Inflammatory macrophage treated with lipopolysaccharide for 4 hours (primary cell): Measurements from ENCODE around the gene PRR5.
"Not testable (repeated sequence)": the region's sequence is repeated elsewhere in the genome, so short reads cannot be mapped to it uniquely, and the experiment has no call there.

Experiments
- DNase-seq: peaks from one replicate; pipeline ENCODE4 v3.0.0-alpha.2; 2020

PRR5 gene

DNA sequence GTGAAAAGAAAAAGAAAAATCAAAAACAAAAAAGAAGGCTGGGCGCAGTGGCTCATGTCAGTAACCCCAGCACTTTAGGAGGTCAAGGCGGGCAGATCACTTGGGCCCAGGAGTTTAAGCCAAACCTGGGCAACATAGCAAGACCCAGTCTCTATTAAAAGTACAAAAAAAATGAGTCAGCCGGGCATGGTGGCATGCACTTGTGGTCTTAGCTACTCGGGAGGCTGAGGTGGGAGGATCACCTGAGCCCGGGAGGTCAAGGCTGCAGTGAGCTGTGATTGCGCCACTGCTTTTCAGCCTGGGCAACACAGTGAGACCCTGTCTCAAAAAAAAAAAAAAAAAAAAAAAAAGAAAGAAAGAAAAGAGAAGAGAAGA is 26.0 kb upstream of the PRR5 start:
- DNase-seq = not testable (repeated sequence)

DNA sequence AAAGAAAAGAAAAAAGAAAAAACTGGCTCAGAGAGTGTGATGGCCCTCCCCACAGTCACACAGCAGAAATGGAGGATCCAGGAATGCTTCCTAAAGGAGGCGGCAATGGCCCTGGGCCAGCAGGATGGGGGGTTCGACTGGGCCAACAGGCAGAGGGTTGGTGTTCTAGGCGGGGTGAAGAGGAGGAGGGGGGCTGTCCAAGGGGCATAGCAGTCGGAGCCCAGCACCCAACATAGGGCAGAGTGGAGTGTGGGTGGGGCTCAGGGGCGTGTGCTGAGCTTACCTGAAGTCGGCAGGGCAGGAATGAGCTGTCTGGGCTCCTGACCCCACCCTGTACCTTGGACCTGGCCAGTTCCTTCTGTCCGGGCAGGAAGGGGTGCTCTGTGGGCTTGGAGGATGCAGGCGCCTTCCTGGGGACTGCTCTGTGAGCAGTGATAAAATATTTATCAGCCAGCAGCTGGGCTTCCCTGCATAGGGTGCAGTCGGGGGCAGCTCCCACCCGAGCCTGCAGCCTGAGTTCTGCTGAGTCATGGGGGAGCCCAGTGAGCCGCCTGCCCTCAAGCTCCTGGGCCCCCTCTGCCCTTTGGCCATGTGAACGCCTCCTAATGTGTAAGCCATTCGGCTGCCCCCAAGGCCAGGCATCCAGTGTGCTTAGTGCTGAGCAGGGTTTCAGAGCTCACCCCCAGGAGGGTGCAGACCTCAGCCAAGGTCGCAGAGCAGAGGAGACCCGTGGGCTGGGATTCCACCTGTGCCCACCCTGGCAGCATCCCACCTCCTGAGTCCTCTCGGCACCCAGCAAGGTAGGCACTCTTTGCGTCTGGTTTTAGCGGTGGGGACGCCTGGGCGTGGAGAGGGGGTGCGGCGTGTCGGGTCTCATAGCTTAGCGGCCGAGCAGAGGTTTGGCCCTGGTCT is 25.3 kb upstream of the PRR5 start:
- DNase-seq = no peak

DNA sequence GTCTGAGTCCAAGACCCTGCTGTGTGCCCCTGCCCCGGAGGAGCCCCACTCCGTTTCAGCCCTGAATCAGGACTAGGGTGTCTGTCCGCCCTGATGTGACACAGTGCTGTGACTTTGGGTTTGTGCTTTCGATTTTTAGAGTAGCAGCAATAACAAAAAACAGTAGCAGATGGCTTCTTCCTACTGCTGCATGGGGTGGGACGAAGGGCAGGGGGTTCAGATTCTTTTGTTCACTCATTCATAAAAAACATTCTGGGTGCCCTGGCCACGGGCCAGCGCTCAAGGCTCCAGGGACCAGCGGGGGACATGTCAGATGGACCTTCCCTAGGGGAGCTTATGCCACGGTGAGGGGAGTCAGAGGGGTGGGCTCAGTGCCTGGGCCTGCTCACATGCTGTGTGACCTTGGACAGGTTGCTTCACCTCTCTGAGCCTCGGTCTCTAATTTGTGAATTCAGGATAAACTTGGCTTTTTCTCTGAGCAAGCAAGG is 24.6 kb upstream of the PRR5 start:
- DNase-seq = no peak

DNA sequence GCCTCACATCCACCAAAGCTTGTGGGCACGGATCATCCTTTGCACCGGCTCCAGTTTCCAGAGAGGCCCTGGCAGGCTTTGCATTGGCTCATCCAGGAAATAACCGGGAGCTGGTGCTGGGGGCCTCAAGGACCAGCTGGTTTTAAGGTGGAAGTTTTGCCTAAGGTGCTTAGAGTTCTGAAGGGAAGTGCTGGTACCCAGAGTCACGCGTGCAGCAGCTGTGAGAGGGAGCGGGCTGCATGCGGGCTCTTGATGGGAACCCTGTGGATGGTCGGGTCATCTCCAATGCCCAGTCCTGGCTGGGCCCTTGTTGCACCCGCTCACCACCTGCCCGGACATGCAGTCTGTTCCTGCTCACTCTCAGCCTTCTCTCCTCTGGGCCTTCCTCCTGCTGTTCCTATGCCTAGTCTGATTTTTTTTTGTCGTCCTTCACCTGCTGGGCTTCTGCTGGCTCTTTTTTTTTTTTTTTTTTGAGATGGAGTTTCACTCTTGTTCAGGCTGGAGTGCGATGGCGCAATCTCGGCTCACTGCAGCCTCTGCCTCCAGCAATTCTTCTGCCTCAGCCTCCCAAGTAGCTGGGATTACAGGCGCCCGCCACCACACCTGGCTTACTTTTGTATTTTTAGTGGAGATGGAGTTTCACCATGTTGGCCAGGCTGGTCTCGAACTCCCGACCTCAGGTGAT is 24.0 kb upstream of the PRR5 start:
- DNase-seq = no peak

DNA sequence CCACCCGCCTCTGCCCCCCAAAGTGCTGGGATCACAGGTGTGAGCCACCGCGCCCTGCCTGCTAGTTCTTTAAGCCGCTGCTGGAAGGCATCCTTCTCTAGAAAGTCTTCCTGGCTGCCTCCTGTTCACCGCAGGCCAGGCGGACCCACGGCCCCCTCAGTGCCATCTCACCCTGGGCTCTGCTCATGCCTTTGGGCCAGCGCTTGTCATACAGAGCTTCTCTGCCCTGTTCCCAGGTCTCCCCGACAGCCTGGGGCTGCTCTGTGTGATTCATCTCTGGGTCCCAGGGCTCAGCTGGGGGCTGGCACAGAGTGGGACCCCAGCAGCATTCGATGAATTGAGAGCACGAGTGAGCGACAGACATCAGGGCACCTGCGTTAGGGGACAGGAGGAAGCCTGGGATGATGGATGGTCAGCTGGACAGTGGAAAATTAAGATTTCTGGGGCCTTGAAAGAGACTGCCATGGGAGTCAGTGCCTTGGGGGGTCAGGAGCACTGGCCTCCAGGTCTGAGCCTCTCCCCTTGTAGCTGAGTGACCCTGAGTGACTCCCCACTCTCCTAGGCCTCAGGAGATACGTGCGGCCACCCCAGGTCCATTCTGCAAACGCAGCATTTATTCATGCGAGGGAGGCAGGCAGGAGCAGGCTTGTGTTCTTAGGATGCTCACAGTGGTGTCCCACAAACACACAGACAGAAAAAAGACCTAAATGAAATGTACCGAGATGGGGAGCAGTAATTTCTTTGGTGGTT is 23.3 kb upstream of the PRR5 start:
- no peak for DNase-seq

DNA sequence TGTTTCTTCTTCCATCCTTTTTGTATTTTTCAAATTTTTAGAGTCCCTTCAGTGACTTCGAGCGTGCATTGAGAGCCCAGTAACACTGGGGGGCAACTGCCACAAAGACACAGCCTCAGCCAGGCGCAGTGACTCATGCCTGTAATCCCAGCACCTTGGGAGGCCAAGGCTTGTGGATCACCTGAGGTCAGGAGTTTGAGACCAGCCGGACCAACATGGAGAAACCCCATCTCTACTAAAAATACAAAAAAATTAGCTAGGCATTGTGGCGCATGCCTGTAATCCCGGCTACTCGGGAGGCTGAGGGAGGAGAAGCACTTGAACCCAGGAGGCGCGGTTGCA is 22.7 kb upstream of the PRR5 start:
- not testable (repeated sequence) for DNase-seq

DNA sequence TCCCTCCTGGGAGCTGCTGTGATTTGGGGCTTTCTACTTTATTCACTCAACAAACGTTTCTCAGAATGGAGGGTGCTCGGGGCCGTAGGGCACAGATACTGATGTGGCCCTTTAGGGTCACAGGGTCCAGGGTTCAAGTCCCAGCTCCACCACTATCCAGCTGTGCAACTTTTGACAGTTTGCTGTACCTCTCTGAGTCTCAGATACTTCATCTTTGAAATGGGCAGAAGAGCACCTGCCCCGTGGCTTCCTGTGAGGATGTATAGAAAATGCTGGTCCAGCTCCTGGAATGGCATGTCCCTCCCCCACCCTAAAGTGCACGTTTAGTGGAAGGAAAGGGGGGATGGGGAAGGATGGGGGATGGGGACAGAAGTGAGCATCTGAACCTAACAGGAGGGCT is 21.9 kb upstream of the PRR5 start:
- no peak for DNase-seq

DNA sequence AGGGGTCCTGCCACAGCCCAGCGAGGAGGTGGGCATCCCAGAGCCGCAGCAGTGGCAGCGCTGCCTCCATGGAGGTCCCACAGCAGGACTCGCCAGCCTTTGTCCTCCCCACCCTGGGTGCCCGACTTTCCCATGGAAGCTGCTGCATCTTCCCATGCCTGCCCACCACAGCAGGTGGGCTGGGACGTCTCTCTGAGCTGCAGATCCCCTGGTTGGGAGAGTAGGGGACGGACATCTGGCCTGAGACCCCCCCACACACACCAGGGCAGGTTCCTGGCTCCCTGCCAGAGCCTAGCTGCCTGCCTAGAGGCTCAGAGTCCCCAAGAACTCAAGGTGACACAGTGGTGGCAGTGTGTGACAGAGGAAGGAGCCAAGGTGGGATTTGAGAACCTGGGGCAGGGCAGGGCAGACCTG is 21.5 kb upstream of the PRR5 start:
- DNase-seq = no peak

DNA sequence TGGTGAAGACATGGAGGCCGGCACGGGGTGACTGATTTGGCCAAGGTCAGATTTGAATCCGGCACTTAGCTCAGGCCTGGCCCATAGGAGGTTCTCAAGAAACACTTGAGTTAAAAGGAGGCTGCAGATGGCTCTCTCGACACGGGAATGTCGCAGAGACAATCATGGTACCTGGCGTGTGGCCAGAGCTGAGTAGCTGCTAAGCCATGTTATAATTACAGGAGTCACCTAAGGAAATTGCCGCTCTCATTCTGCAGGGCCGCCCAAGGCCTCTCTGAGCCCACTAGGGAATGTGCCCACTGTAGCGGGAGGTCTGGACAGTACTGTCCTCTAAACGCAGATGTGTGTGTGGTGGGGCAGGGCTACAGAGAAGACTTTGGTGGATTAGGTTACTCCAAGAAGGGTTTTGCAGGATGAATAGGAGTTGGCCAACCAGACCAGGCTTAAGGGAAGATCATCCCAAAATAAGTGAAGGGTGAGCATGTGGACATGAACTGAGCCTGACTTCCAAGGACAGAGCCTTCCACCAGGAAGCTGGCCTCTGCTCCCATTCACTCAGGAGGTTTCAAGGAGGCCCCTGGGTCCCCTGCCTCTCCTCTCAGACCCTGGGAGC is 19.3 kb upstream of the PRR5 start:
- DNase-seq = no peak

DNA sequence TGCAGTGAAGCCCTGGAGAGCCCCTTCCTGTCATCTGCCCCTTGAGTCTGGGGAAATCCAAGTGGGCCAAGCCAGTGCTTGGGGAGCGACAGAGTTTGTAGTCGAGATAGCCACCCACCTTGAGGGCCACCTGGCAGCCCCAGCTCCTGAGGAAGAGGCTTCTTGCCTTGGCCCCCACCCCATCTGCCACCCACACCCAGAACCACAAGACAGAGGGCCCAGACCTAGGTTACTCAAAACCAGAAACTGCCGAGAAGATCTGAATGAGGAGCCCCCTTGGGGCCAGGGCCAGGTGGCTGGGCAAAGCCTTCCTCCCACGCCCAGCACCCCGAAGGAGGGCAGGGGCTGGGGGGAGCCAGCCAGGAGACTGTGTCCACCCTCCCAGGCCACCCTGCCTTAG is 18.8 kb upstream of the PRR5 start:
- DNase-seq = no peak

DNA sequence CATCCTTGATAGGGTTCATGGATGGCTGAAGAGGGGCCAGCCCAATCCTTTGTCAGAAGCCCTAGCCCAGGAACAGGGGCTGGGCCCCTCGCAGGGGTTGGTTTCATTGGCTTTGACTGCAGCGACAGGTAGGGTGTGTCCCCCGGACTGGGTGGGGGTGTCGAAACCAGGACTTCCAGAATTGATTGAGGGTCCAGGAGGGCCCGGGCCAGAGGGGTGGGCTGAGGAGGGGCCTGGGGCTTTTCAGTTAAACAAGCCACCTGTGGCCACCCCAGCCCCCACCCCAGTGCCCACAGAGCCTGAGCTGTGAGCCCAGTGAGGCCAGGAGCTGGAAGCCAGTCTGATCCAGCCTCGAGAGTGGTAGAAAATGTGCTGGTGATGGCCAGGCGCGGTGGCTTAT is 18.1 kb upstream of the PRR5 start:
- DNase-seq = no peak

DNA sequence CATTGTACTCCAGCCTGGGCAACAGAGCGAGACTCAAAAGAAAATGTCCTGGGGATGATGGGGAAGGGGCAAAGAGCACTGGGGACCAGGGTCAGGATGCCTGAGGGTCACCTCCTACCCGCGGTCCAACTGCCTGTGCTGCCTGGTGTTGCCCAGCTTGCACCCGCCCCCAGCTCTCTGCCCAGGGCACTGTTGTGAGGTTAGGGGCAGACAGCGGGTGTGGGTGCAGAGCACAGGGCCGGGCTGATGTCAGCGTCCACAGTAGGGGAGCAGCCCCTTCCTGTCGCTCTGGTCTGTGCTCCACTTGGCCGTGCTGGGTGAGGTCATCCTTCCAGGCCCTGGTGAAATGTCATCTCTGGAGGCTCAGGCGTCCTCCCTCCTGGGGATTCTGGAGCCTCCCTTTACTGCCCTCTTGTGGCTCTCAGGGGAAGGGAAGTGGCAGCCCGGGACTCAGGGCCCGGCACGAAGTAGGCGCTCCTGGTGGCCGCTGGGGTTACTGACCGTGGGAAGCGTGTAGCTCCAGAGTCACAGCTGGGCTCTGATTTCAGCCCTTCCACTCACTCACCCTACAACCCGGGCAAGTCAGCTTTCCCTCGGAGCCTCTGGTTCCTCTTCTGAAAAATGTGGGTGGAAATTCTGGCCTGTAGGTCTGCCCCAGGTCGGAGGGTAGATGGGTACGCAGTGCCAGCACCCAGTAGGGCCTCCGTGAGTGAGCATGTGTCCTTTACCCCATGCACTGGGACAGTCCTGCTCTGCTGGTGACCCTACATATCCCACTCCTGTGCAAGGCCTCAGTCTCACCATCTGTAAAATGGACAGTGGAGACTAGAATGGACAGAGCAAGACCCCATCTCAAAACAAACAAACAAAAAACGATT is 17.3 kb upstream of the PRR5 start:
- peak; percentile 98 for DNase-seq

DNA sequence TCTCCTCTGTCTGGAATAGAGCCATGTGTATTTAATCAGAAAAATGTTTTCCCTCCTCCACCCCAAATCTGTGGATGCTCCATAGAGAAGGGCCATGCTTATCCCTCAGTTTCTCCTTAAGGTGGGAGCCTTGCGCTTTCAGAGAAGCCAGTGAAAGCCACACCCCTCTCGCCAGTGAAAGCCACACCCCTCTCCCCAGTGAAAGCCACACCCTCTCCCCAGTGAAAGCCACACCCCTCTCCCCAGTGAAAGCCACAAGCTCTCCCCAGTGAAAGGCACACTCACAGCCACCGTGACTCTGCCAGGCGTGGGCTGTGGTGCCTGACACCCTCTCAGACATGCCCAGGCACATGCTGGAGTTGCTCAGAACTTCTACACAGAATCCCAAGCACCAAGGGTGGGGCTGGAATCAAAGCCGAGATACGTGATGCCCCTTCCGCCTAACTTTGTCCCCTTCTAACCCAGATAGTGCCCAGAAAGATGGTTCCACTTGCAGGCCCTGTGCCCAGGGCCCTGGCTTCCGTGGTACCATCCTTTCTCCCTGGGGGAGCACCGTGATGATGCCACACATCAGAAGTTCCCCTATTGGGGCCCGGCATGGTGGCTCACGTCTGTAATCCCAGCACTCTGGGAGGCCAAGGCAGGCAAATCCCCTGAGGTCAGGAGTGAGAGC is 16.5 kb upstream of the PRR5 start:
- peak; percentile 84 for DNase-seq

DNA sequence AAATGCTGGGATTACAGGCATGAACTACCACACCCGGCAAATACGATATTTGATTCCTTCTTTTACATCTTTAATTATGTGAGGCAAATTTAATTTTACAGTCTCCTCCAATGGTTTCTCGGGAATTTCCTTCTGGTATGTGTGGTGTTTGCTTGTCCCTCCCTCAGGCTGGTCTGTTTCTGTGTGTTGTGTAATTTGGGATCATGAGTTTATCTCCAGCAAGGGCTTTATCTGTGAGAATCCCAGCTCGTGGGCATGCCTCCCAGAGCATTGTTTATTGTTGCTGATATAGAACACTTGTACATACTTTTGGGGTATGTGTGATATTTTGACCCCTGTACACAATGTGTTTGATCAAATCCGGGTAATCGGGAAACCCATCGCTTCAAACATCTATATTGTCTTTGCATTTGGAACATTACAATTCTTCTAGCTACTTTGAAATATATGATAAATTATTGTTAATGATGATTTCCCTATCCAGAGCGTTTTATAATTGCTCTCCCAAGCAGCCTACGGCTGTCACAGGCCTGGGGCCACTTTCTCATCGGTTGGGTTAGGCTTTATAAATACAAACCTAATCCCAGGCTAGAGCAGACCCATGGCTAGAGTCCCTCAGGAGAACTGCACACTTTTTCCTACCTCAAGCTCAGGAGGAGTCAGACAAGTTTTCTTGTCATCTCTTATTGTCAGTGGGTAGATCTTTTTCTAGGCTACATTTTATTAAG is 15.0 kb upstream of the PRR5 start:
- DNase-seq = no peak

DNA sequence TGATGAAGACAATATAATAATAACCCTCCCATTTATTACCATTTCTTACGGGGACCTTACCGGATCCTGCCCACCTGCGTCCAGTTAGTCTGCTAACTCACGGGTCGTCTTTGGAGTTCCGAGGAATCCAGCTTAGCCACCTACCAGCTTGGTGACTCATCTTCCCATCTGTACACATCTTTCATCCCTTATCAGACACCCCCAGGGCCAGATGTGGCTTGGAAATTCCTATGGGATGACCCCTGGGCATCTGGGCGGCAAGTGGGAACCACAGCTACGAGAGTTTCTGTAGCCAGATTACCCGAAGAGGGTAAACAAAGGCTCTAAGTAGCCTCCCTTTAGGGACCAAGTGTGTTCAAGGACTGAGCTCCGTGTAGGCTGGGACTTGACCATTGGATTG is 12.8 kb upstream of the PRR5 start:
- no peak for DNase-seq

DNA sequence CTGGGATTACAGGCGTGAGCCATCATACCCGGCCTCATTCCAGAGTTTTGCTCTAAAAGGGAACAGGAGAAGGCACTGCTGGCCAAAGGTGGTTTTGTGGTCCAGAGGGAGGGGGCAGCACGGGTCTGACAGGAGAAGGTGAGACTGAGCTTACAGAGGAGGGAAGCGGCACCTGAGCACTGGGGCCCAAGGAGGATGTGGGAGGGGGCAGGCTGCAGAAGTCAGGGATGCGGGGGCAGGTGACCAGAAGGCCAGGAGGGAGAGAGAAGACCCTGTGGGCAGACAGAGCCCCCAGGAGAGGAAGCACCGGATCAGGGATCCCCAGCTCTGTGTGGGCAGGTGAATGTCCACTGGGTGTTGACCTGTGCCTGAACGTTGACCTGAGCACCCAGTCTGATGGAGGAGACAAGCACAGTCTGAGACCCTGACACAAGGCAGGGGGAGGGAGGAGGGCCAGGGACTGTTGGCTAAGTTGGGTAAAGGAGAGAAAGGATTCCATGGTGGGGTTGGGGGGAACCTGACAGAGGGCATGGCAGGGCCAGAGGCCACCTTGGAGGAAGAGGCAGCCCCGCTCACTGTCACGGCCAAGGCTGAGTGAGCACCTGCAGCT is 12.0 kb upstream of the PRR5 start:
- no peak for DNase-seq

DNA sequence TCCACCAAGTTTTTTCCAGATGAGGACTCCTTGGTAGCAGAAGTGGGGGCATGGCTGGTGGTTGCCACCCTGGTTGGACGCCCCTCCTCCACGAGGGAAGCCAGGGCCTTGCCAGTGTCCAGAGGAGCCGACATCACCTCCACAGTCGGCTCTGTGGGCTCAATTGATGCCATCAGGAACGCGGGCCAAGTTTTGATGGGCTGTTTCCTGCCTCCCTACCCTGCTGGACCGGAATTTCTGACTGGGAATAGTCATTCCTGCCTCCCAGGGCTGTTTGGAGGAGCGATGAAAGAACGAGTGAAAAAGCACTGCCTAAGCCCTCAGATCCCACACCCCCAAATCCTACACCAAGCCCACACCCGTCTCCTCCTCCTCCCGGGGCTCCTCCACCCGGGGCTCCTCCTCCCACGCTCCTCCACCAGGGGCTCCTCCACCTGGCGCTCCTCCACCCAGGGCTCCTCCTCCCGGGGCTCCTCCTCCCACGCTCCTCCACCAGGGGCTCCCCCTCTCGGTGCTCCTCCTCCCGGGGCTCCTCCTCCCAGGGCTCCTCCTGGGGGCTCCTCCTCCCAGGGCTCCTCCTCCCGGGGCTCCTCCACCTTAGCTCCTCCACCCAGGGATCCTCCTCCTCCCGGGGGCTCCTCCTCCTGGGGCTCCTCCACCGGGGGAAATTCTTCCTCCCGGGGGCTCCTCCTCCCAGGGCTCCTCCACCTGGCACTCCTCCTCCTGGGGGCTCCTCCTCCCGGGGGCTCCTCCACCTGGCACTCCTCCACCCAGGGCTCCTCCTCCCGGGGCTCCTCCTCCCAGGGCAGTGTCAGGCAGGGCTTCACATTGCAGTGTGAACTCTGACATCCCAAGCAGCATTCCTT is 10.0 kb upstream of the PRR5 start:
- no peak for DNase-seq

DNA sequence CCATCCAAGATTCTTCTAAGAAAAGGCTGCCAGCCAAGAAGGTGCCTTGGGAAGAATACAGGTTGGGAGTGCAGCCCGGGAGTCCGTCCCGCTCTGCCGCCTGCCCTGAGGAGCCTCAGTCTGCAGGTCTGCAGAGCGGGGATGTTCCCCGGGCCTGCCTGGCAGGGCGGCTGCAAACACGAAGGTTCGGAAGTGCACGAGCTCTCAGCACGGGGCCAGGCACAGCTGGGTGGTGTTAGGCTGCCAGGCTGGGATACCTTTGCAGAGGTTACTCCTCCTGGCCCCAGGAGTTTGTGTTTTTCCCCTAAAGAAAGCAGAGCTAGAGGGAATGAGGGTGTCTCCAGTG is 9.4 kb upstream of the PRR5 start:
- no peak for DNase-seq

DNA sequence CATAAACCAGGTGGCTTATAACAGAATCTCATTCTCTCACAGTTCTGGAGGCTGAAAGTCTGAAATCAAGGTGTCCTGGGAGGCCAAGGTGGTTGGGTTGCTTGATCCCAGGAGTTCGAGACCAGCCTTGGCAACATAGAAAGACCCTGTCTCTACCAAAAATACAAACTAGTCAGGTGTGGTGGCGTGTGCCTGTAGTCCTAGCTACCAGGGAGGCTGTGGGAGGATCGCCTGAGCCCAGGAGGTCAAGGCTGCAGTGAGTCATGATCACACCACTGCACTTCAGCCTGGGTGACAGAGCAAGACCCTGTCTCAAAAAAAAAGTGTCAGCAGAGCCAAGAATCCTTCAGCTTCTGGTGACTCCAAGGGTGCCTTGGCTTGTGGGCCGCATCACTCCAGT is 8.9 kb upstream of the PRR5 start:
- no peak for DNase-seq

DNA sequence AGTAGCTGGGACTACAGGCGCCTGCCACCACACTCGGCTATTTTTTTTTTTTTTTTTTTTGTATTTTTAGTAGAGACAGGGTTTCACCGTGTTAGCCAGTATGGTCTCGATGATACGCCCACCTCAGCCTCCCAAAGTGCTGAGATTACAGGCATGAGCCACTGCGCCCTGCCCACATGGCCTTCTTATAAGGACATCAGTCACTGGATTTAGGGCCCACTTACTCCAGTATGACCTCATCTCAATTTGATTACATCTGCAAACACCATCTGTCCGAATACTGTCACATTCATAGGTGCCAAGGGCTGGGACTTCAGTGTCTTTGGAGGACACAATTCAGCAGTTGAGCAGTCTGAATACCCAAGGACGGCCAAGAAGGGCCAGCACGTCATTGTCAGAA is 8.2 kb upstream of the PRR5 start:
- peak; percentile 23 for DNase-seq
